Measurements from ENCODE around the gene SCART1.
"Not testable (repeated sequence)": the region's sequence is repeated elsewhere in the genome, so short reads cannot be mapped to it uniquely, and the experiment has no call there.

The SCART1 gene

DNA sequence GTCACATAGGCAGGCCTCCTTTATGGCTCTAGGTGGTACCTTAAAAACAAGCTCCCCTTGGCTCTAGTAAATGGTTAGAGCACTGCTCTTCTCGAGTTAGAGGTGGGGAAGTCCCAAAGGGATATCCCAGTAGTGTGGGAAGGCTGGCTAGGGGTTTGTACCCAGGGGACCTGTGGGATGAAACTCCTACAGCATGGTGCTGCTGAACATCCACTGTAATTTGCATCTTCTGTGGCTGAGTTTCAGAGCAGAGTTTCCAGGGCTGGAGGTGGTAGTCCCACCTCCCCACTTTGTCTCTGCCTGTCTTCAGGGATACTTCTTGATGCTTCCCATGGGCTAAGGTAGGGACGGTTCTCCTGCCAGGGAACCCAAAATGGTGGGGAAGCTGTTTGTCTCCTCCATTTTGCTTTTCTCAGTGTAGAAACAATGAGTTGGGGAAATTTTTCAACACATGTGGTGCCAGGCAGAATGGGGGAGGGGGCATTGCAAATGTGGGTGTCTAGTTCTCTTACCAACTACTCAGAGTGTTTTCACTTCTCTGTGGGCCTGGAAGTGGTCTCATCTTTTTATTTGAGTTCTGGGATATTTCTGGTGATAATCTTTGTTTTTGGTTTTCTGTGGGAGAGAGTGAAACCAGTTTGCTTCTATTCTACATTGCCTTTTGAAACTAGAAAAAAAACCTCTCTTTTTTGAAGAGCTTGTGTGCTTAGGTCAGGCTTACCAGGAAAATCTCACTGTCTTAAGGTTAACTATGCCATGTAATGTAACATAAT, 36.3 kb downstream of the SCART1 start:
- TF ChIP-seq, protein P1, sequence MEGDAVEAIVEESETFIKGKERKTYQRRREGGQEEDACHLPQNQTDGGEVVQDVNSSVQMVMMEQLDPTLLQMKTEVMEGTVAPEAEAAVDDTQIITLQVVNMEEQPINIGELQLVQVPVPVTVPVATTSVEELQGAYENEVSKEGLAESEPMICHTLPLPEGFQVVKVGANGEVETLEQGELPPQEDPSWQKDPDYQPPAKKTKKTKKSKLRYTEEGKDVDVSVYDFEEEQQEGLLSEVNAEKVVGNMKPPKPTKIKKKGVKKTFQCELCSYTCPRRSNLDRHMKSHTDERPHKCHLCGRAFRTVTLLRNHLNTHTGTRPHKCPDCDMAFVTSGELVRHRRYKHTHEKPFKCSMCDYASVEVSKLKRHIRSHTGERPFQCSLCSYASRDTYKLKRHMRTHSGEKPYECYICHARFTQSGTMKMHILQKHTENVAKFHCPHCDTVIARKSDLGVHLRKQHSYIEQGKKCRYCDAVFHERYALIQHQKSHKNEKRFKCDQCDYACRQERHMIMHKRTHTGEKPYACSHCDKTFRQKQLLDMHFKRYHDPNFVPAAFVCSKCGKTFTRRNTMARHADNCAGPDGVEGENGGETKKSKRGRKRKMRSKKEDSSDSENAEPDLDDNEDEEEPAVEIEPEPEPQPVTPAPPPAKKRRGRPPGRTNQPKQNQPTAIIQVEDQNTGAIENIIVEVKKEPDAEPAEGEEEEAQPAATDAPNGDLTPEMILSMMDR (conservative IDR thresholded peaks at IDR 0.05), result no peak
- no peak overlapping the region for H3K27ac ChIP-seq

DNA sequence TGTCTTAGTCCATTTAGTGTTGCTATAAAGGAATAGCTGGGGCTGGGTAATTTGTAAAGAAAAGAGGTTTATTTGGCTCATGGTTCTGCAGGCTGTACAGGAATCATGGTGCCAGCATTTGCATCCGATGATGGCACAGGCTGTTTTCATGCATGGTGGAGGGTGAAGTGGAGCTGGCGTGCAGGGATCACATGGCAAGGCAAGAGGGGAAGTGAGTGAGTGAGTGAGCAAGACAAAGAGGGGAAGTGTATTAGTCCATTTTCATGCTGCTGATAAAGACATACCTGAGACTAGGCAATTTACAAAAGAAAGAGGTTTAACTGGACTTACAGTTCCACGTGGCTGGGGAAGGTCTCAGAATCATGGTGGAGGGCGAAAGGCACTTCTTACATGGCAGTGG, 39.8 kb downstream of the SCART1 start:
- not testable (repeated sequence) for H3K27ac ChIP-seq

DNA sequence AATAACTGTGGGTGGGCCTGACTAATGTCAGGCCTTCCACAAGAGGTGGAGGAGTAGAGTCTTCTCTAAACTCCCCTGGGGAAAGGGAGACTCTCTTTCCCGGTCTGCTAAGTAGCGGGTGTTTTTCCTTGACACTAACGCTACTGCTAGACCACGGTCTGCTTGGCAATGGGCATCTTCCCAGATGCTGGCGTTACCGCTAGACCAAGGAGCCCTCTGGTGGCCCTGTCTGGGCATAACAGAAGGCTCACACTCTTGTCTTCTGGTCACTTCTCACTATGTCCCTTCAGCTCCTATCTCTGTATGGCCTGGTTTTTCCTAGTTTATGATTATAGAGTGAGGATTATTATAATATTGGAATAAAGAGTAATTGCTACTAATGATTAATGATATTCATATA, 43.6 kb downstream of the SCART1 start:
- not testable (repeated sequence) for H3K27ac ChIP-seq

DNA sequence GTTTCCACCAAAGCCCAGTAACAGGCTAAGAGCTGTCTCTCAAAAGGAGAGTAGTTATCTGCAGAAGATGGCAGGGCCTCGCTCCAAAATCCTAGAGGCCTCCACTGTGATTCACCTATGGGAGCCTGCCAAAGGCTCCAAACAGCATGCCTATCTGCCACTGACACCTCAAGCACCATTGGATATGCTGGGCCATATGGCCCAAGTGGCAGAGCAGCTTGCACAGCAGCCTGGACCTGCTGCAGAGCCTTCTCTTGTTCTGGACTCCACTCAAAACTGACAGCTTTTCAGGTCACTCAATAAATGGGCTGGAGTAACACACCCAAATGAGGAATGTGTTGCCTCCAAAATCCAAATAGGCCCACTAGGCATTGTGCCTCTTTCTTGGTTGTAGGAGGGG, 45.4 kb downstream of the SCART1 start:
- not testable (repeated sequence) for H3K27ac ChIP-seq

DNA sequence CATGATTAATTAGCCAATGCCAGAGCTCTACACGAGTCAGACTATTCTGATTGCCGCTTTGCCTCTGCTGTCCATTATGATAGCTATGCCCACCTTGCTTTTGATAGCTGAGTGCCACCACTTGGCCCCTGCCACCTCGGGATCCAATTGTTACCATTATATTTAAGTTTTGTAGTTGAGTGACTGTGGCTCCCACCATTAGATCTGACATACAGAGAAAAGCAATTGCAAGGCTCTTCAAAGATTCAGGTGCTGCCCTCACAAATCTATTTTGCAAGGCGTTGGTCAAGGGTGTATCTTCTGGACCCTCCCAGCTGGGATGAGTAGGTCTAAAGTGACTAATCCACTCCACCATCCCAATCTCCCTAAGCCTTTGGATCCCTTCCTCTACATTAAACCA, 47.2 kb downstream of the SCART1 start:
- not testable (repeated sequence) for H3K27ac ChIP-seq

DNA sequence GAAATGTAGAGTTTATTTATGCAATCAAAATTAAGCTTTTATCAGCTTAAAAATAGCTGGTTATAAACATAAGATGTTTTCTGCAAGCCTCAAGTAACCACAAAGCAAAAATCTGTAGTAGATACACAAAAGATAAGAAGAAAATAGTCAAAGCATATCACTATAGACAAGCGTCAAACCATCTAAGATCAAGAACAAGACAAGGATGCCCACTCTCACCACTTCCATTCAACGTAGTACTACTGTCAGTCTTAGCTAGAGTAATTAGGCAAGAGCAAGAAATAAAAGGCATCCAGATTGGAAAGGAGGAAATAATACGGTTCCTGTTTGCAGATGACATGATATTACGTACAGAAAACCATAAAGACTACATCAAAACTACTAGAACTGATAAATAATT, 56.0 kb downstream of the SCART1 start:
- H3K27ac ChIP-seq, result no peak overlapping the region
- TF ChIP-seq, protein P1 (conservative IDR thresholded peaks at IDR 0.05), result no peak

DNA sequence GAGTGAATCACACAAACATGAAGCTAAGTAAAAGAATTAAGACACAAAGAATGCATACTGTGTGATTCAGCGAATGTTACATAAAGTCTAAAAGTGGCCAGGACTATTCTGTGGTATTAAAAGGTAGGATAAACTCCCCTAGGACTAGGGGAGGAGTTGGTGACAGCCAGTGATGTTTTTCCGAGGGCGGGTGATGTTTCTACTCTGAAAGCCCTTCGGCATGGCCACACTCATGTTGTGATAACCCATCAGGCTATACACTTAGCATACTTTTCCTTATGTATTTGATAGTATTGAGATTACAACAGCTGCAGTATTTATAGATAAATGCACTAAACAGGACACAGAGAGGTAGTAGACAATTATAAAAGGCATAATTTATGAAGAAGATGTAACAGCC, 57.7 kb downstream of the SCART1 start:
- TF ChIP-seq, protein P1 (conservative IDR thresholded peaks at IDR 0.05), result no peak
- H3K27ac ChIP-seq, result no peak overlapping the region

DNA sequence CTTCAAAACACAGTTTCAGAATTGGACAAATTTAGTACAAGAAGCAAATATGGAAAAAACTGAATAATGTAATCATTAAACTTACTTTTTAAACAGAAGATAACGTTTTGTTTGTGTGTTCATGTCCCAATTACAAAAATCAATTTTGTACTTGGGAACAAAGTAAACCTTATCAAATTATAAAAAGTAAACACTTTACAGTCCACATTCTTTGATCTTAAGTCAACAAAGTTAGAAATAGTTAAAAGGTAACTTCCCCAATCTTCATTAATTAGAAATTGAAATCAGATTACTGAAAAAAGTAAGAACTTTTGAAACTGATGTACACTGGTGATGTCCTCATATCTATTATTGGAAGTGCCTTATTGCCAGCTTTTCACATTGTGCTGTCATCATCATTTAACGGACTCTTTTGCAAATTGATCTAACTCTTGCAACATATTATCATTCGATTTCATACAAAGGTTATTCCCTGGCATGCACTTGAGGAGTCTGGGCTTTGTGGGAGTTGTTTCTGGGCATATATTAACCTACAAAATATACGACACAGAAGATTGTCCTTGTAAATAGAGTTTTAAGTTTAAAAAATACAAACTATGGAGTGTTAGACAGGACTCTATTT, 58.3 kb downstream of the SCART1 start:
- TF ChIP-seq, protein P1 (conservative IDR thresholded peaks at IDR 0.05), result no peak

DNA sequence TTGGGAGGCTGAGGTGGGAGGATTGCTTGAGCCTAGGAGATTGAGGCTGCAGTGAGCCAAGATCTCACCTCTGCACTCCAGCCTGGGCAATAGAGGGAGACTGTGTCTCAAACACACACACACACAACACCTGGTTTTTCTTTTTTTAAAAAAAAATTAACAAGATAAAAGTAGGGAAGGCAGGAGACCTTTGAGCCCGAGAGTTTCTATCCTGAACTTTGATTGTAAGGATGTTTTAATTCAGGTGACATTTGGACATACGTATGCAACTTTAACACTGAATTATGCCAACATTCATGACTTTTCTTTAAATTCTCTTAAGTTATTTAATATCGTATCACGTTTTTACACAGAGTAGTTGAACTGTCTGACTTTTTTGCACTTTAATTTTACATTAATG, 61.7 kb downstream of the SCART1 start:
- H3K27ac ChIP-seq, result no peak overlapping the region
- TF ChIP-seq, protein P1 (conservative IDR thresholded peaks at IDR 0.05), result no peak

More for the DNA sequence above, 58.3 kb downstream of the SCART1 start:
- no peak overlapping the region for H3K27ac ChIP-seq

DNA sequence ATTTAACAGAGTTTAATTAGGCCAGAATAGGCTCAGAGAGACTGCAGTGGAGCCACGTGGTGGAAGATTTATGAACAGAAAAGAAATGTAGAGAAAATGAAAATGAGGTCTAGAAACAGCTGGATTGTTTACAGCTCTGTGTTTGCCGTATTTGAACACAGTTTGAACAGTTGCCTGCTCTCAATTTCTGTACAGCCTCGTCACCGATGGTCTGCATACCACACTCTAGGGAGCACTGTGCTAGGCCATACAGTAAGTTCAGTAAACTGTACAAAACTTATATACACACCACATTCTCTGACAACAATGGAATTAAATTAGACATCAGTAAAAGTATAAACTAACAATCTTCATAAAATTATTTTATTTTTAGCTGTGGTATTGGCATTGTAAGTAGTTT, 62.3 kb downstream of the SCART1 start:
- TF ChIP-seq, protein P1 (conservative IDR thresholded peaks at IDR 0.05), result no peak
- H3K27ac ChIP-seq, result no peak overlapping the region

DNA sequence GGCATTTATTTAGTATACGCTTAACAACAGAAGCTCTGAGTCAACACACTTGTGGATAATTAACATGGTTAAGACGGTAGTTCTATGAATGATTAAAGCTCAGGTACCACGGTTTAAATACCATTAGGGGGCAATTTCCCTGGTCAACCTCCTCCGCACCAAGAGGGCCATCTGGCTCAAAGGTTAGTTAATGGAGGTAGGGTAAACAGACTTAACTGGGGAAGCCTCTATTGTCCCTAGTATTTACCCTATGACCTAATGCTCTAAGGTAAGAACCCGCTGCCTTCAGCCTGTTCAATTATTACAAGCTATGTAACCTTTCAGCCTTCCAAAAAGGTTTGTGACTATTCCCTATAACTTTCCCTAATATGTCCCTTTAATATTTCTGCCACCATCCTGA, 64.8 kb downstream of the SCART1 start:
- not testable (repeated sequence) for H3K27ac ChIP-seq

Data from VCaP (cell line).